Ishikawa (cell line): Measurements from ENCODE around the gene CACNA1A.

Source experiments
- CEBPB ChIP-seq: IDR thresholded peaks from 2 replicates; pipeline ENCODE4 v1.6.1; 2012
- CREB1 ChIP-seq: IDR thresholded peaks from 2 replicates; pipeline ENCODE4 v1.6.1; 2012; ENCODE audit warnings: low read depth
- EGR1 ChIP-seq: IDR thresholded peaks from 2 replicates; pipeline ENCODE4 v1.6.1; 2012
- EP300 ChIP-seq: IDR thresholded peaks from 2 replicates; pipeline ENCODE4 v1.6.1; 2012; ENCODE audit warnings: borderline replicate concordance
- FOXM1 ChIP-seq: IDR thresholded peaks from 2 replicates; pipeline ENCODE4 v1.6.1; 2012; ENCODE audit warnings: low read depth, borderline replicate concordance
- NFIC ChIP-seq: IDR thresholded peaks from 2 replicates; pipeline ENCODE4 v1.6.1; 2012
- RAD21 ChIP-seq: IDR thresholded peaks from 2 replicates; pipeline ENCODE4 v1.6.1; 2012; ENCODE audit warnings: low read depth
- REST ChIP-seq: IDR thresholded peaks from 2 replicates; pipeline ENCODE4 v1.6.1; 2012; ENCODE audit warnings: low read depth, mild to moderate bottlenecking
- TAF1 ChIP-seq: IDR thresholded peaks from 2 replicates; pipeline ENCODE4 v1.6.1; 2012; ENCODE audit warnings: low read depth, mild to moderate bottlenecking
- TCF12 ChIP-seq: IDR thresholded peaks from 2 replicates; pipeline ENCODE4 v1.6.1; 2012; ENCODE audit warnings: low read depth
- TEAD4 ChIP-seq: IDR thresholded peaks from 2 replicates; pipeline ENCODE4 v1.6.1; 2012
- USF1 ChIP-seq: IDR thresholded peaks from 2 replicates; pipeline ENCODE4 v1.6.1; 2012
- YY1 ChIP-seq: IDR thresholded peaks from 2 replicates; pipeline ENCODE4 v1.6.1; 2012; ENCODE audit warnings: low read depth
- ZBTB7A ChIP-seq: IDR thresholded peaks from 2 replicates; pipeline ENCODE4 v1.6.1; 2012; ENCODE audit warnings: low read depth
- TF ChIP-seq, protein P1 (sequence below): IDR thresholded peaks from 2 replicates; pipeline ENCODE4 v1.6.1; 2012

Gene CACNA1A

GRCh38 chr19:13290741-13291140 lies 215.5 kb downstream of the CACNA1A start:
- no peak for TF ChIP-seq USF1
- no peak for TF ChIP-seq NFIC
- TF ChIP-seq TAF1: no peak
- no peak for TF ChIP-seq RAD21
- TF ChIP-seq, protein P1, sequence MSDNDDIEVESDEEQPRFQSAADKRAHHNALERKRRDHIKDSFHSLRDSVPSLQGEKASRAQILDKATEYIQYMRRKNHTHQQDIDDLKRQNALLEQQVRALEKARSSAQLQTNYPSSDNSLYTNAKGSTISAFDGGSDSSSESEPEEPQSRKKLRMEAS: no peak
- no peak for TF ChIP-seq REST
- TF ChIP-seq TEAD4: no peak
- TF ChIP-seq CREB1: no peak
- no peak for TF ChIP-seq TCF12
- no peak for TF ChIP-seq CEBPB
- TF ChIP-seq YY1: no peak
- TF ChIP-seq EP300: no peak
- no peak for TF ChIP-seq EGR1
- no peak for TF ChIP-seq ZBTB7A
- no peak for TF ChIP-seq FOXM1

DNA sequence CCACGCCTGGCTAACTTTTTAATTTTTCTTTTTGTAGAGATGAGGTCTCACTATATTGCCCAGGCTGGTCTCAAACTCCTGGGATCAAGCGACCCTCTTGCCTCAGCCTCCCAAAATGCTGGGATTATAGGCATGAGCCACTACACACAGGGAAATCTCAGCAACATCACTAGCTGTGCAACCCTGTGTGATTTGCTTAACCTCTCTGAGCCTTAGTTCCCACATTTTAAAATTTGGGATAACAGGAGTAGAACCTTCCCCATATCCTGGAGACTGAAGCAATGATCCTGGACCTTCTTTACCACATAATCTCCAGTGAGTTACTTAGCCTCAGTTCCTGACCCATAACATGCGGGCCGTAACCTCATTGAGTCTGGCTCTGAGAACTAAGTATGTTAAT lies 217.0 kb downstream of the CACNA1A start:
- TF ChIP-seq RAD21 (no peak), TCF12 (no peak), REST (no peak), FOXM1 (no peak), EGR1 (no peak), NFIC (no peak), YY1 (no peak), CREB1 (no peak), ZBTB7A (no peak), TAF1 (no peak), CEBPB (no peak), USF1 (no peak), TEAD4 (no peak), EP300 (no peak)
- TF ChIP-seq, protein P1: no peak

GRCh38 chr19:13286195-13286985 lies 219.9 kb downstream of the CACNA1A start:
- TF ChIP-seq TCF12 (no peak), EGR1 (no peak), EP300 (no peak), REST (no peak), USF1 (no peak), ZBTB7A (no peak)
